NCI-H2196 (cell line): ENCODE data around the gene TIPIN.
"Not testable (repeated sequence)": the region's sequence is repeated elsewhere in the genome, so short reads cannot be mapped to it uniquely, and the experiment has no call there.

ENCODE experiments used
- DNase-seq: peaks from one replicate; lab custom pipeline; 2025; ENCODE audit not compliant: unreplicated experiment; lab: John Stamatoyannopoulos, UW

The TIPIN gene

GRCh38 chr15:66304425-66304824, 52.1 kb downstream of the TIPIN start:
- not testable (repeated sequence) for DNase-seq

GRCh38 chr15:66302489-66303278, 53.8 kb downstream of the TIPIN start:
- DNase-seq: no peak

DNA sequence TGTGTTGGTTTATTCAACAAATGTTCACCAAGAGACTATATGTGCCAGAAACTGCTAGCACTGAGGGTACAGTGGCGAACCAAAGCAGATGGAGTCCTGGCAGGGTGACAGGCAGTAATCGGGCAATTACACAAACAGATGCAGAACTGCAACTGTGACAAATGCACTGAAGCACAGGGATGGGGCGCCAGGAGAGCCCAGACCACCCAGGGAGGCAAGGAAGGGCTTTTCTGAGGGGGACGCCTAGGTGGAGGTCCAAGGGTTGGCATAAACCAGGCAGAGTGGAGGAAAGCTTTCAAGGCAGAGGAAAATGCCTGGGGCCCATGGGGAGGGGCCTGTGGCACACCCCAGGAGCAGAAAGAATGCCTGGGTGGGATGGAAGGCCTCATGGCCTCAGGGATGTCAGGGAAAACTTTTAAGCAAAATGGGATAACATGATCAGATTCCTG, 57.7 kb downstream of the TIPIN start:
- no peak for DNase-seq

GRCh38 chr15:66296186-66296585, 60.3 kb downstream of the TIPIN start:
- no peak for DNase-seq

DNA sequence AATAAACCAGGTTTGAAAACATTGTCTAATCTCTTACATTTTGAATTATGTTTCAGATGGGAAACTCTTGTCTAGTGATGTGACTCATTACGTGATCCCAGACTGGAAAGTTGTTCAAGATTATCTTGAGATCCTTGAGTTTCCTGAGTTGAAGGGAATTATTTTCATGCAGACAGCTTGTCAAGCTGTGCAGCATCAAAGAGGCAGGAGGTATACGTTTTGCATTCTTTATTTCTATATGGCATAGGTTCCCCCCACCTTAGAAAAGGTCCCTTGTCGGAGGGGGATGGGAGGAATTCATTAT, 61.6 kb downstream of the TIPIN start:
- DNase-seq: no peak

DNA sequence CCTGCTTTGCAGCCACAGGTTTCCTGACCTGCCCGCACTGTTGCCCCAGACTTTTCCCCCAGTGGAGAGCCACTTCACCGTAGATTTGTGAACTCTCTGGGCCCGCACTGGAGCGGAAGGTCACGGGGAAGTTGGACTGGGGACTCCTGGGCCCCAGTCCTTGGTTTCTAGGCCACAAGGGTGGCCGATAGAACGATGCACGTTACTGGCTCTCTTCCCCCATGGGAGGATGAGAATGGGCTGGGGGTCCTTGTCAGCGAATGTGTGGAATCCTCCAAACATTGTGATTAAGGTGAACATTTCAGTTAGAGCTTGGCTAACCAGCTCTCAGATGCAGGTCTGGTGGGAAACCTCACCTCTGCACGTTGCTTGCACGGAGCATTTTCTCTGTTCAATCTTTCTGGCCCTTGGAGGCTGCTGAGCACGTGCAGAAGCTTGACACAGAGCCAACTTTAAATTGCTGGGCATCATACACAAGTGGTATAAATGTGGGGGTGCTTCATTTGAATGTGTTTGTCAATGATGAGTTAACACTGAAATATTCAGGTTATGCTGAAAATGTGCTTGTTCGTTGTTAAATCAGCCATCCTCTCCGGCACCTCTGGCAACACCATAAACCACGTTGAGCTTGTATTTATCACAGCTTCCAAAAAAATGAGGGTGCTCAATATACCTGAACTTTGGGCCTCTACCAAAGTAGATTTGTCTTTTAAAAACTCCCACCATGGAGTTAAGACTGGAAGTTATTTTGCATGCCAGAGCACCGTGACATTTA, 62.1 kb downstream of the TIPIN start:
- DNase-seq: peak; percentile 6

GRCh38 chr15:66293419-66294156, 62.9 kb downstream of the TIPIN start, which contains the start of gene DIS3L:
Gene DIS3L (plus strand): TSS chr15:66293568. CDS start chr15:66293597, 29 bp downstream.
- DNase-seq: peak; percentile 39

- DNase-seq: no peak
Observed at GRCh38 chr15:66292571-66293418, 63.7 kb downstream of the TIPIN start.

- no peak for DNase-seq
Observed at GRCh38 chr15:66291816-66292570, 64.5 kb downstream of the TIPIN start.

GRCh38 chr15:66290518-66290917, 66.0 kb downstream of the TIPIN start:
- no peak for DNase-seq

DNA sequence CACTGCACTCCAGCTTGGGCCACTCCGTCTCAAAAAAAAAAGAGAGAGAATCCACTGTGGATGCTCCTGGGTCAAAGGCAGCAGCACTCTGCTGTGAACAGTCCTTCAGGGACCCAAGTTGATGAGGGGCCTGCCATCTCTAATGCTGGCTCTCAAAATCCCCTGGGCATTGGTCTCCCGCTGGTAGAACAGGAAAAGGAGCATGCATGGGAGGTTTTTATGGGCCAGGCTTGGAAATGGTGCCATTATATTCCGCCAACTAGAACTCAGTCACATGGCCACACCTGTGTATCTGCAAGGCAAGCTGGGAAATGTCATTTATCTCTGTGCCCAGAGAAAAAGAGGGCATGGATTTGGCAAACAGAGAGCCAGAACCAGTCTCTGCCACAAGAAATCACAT, 66.5 kb downstream of the TIPIN start:
- no peak for DNase-seq

- DNase-seq: no peak
Observed at GRCh38 chr15:66288551-66289185, 67.8 kb downstream of the TIPIN start.

DNA sequence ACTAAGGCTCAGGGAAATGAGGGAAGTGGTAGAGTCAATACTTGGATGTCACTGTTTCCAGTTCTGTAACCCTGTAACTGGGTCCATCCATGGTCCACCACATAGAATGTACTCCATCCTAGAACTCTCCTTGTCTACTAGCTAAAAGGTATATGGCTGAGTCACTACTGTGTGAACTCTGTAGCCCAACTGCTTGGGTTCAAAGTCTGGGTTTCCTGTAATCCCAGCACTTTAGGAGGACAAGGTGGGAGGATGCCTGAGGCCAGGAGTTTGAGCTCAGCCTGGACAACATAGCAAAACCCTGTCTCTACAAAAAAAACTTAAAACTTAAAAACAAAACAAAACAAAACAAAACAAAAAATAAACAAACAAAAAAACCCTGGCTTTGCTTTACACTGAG, 68.4 kb downstream of the TIPIN start:
- no peak for DNase-seq

DNA sequence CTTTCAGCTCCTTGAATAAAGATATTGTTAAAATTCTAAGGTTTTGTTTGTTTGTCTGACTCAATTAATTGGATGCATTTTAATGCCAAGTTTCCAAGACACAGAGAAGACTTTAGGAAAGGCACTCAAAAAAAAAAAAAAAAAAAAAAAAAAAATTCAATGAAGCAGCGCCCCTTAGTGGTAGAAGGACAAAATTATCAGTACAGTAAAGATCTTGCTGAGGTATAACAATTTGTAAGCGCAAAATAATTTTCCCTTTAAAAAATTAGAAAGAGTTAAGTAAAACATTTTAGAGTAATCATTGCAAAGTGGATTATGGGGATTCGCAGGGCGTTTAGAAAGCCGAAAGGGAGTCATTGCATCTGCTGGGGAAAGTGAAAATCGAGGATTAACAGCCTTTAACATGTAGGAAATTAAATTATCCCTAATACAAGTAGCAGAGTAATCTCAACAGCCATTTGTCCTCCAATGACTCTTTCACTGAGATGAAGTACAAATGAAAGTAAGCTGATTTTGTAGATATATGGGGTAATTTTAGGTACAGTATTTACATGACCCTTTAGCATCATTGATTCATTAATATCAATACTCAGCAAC, 68.9 kb downstream of the TIPIN start:
- DNase-seq: peak; percentile 11
